Gastrocnemius medialis (tissue), 4 donors: ENCODE data around the gene DYNLRB1.

Experiments used
- POLR2A ChIP-seq, 2 donors: fragments of 450-650 bp; IDR thresholded peaks; one replicate each; pipeline ENCODE4 v1.6.1; 2017; ENCODE audit warnings: antibody characterized with exemption in 2 of 2, mild to moderate bottlenecking in 2 of 2, moderate library complexity in 2 of 2
- TF ChIP-seq, protein P1 (sequence below), 5 experiments: fragments of 450-650 bp in 3 of 5; fragments of 200-600 bp in 2 of 5; sonication (generic) in 2 of 5; IDR thresholded peaks in 4 of 5; conservative IDR thresholded peaks in 1 of 5; 1 replicate in 4 of 5; 2 replicates in 1 of 5; pipeline ENCODE4 v1.5.1; 2016 to 2019; ENCODE audit warnings: antibody characterized with exemption in 5 of 5, mild to moderate bottlenecking in 3 of 5, moderate library complexity in 3 of 5

DNA sequence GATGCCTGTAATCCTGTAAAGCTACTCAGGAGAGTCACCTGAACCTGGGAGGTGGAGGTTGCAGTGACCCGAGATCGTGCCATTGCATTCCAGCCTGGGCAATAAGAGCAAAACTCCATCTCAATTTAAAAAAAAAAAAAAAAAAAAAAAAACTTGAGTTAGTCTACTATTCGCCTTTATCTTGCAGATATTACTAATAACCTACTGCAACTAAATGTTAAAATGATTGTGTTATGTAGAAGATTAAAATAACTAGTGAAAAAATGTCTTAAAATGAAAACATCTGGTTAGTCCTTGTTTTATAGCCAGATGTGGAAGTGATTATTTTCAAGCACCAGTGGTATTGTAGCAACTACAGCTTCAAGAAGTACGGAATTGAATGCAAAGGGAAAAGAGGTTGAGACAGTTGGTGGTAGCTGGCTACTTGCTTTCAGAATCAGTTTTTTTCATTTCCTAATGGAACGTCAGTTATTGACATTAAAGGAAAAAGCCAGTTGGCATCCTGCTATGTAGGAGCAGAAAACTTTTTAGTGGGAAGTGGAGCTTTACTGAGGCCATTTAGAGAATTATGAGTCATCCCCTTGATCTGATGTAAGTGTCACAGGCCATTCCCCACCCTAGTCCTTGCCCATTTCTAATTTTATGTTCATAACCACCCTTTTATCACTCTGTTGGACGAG, 43.8 kb upstream of the DYNLRB1 start:
- TF ChIP-seq, protein P1, sequence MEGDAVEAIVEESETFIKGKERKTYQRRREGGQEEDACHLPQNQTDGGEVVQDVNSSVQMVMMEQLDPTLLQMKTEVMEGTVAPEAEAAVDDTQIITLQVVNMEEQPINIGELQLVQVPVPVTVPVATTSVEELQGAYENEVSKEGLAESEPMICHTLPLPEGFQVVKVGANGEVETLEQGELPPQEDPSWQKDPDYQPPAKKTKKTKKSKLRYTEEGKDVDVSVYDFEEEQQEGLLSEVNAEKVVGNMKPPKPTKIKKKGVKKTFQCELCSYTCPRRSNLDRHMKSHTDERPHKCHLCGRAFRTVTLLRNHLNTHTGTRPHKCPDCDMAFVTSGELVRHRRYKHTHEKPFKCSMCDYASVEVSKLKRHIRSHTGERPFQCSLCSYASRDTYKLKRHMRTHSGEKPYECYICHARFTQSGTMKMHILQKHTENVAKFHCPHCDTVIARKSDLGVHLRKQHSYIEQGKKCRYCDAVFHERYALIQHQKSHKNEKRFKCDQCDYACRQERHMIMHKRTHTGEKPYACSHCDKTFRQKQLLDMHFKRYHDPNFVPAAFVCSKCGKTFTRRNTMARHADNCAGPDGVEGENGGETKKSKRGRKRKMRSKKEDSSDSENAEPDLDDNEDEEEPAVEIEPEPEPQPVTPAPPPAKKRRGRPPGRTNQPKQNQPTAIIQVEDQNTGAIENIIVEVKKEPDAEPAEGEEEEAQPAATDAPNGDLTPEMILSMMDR (IDR thresholded peaks at IDR 0.05 in 4 of 5, conservative IDR thresholded peaks at IDR 0.05 in 1 of 5), result no peak
- TF ChIP-seq POLR2A (IDR thresholded peaks at IDR 0.05), result no peak
